Measurements from ENCODE around the gene NT5E.

The NT5E gene

DNA sequence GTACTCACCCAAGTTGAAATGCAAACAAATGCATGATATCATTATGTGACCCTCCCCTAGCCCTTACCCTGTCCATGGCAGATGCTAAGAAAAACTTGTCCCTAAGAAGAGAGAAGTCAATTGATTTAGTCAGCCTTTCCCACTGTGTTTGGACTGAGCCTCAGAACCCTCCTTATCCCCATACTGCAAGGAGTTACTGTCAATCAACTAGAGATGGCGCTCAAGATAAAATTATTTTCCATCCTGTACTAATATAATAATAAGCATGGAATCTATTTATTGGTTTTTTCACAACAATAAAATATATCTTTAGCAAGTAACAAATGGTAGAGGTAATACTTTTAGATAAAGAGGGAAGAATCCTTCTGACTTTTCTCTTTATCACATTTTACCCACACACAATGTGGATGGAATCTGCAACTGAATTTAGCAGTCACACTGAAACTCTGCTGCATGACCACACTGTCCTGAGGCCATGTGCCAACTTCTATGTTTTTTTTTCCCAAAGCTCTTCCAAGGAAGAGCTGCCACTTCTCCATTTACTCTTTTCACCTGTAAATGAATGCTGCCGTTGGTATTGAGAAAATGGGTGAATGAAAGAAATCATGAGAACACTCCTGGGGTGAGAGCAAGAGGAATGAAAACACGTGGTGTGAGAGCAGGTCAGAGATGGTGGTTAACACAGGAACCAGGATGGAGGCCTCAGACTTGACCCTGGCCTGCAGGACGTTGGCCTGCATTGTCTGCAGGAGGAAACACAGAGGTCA, 10.5 kb downstream of the NT5E start:
- peaks cover 13% of the 10 kb centered on the region; the same call in 1 of the 2 replicates for H3K4me1 ChIP-seq (ENCODE audit: control insufficient read depth, insufficient read depth, low read length)
- H3K9ac ChIP-seq (ENCODE audit: low read length): no peak overlapping the region
- H3K36me3 ChIP-seq (ENCODE audit: control insufficient read depth, insufficient read depth, low read length): no peaks in the 10 kb centered on the region
- H3K27me3 ChIP-seq (ENCODE audit: control insufficient read depth, insufficient read depth, low read length): peaks cover 13% of the 10 kb centered on the region; the same call in 1 of the 2 replicates
- no peaks in the 10 kb centered on the region for H3K9me3 ChIP-seq (ENCODE audit: control insufficient read depth, insufficient read depth, low read depth, low read length)
- H3K4me3 ChIP-seq (ENCODE audit: low read depth, low read length): no peak overlapping the region
- no peak overlapping the region for H3K27ac ChIP-seq (ENCODE audit: low read depth, low read length)

GRCh38 chr6:85460921-85461797, 11.3 kb downstream of the NT5E start:
- Histone ChIP-seq H3K9me3 (ENCODE audit: control insufficient read depth, insufficient read depth, low read depth, low read length) (no peaks in the 10 kb centered on the region), H3K36me3 (ENCODE audit: control insufficient read depth, insufficient read depth, low read length) (no peaks in the 10 kb centered on the region), H3K4me1 (ENCODE audit: control insufficient read depth, insufficient read depth, low read length) (peaks cover 13% of the 10 kb centered on the region; the same call in 1 of the 2 replicates), H3K27me3 (ENCODE audit: control insufficient read depth, insufficient read depth, low read length) (peaks cover 5% of the 10 kb centered on the region; the same call in 1 of the 2 replicates), H3K27ac (ENCODE audit: low read depth, low read length) (no peak overlapping the region), H3K9ac (ENCODE audit: low read length) (no peak overlapping the region), H3K4me3 (ENCODE audit: low read depth, low read length) (no peak overlapping the region)

DNA sequence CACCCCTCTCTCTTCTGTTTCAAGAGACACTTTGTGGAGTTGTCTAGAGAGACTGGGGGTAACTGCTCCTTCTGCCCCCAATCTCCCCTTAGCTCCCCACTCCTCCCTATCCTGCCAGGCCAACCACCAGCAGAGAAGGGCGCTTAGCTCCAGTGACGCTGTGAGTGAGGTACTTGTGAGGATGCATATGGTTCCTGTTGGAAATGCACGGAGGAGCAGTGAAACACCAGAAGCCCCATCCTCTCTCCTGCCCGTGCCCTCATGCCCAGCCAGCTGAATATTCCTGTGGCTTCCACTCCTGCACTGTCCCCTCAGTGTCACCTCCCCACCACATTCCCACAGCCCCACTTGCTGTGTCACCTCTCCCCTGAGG, 11.9 kb downstream of the NT5E start:
- H3K27me3 ChIP-seq (ENCODE audit: control insufficient read depth, insufficient read depth, low read length): no peaks in the 10 kb centered on the region
- H3K27ac ChIP-seq (ENCODE audit: low read depth, low read length): no peak overlapping the region

GRCh38 chr6:85462673-85463072, 12.8 kb downstream of the NT5E start:
- no peak overlapping the region for H3K9ac ChIP-seq (ENCODE audit: low read length)

More for the DNA sequence above, 11.9 kb downstream of the NT5E start:
- Histone ChIP-seq H3K4me3 (ENCODE audit: low read depth, low read length) (no peak overlapping the region), H3K9ac (ENCODE audit: low read length) (no peak overlapping the region), H3K36me3 (ENCODE audit: control insufficient read depth, insufficient read depth, low read length) (no peaks in the 10 kb centered on the region), H3K9me3 (ENCODE audit: control insufficient read depth, insufficient read depth, low read depth, low read length) (no peaks in the 10 kb centered on the region), H3K4me1 (ENCODE audit: control insufficient read depth, insufficient read depth, low read length) (peaks cover 13% of the 10 kb centered on the region; the same call in 1 of the 2 replicates)

DNA sequence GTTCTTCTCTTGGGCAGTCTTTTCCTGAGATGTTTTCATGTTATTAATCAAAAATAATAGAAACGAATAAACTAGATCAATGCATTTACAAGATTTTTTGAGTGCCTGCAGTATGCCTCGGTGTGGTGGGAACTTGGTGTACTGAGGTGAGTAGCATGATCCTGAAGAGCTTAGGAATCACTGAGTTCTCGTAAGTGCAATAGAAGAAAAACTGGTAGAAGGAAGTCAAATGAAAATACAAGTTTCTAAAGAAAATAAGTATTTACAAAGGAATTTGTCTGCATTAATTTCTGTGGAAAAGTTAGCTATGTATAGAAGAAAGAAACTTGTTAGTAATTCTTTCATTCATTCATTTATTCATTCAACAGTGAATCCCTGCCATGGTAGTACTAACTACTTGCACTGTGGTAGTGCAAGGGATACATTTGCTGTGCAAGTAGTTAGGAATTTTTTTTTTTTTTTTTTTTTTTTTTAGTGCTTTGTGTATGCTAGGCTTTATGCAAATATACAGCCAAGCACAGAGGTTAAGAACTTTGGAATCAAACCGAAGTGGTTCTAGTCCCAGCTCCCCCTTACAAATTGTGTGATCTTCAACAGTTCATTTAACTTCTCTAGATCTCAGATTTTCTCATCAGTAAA, 13.9 kb downstream of the NT5E start:
- peaks cover 10% of the 10 kb centered on the region; the same call in 1 of the 2 replicates for H3K4me1 ChIP-seq (ENCODE audit: control insufficient read depth, insufficient read depth, low read length)
- H3K27ac ChIP-seq (ENCODE audit: low read depth, low read length): no peak overlapping the region
- no peaks in the 10 kb centered on the region for H3K9me3 ChIP-seq (ENCODE audit: control insufficient read depth, insufficient read depth, low read depth, low read length)
- H3K36me3 ChIP-seq (ENCODE audit: control insufficient read depth, insufficient read depth, low read length): no peaks in the 10 kb centered on the region
- H3K27me3 ChIP-seq (ENCODE audit: control insufficient read depth, insufficient read depth, low read length): no peaks in the 10 kb centered on the region
- no peak overlapping the region for H3K9ac ChIP-seq (ENCODE audit: low read length)
- H3K4me3 ChIP-seq (ENCODE audit: low read depth, low read length): no peak overlapping the region

More at GRCh38 chr6:85462673-85463072, 12.8 kb downstream of the NT5E start:
- no peak overlapping the region for H3K4me3 ChIP-seq (ENCODE audit: low read depth, low read length)
- H3K36me3 ChIP-seq (ENCODE audit: control insufficient read depth, insufficient read depth, low read length): no peaks in the 10 kb centered on the region
- no peak overlapping the region for H3K27ac ChIP-seq (ENCODE audit: low read depth, low read length)
- H3K9me3 ChIP-seq (ENCODE audit: control insufficient read depth, insufficient read depth, low read depth, low read length): no peaks in the 10 kb centered on the region
- H3K4me1 ChIP-seq (ENCODE audit: control insufficient read depth, insufficient read depth, low read length): peaks cover 13% of the 10 kb centered on the region; the same call in 1 of the 2 replicates
- no peaks in the 10 kb centered on the region for H3K27me3 ChIP-seq (ENCODE audit: control insufficient read depth, insufficient read depth, low read length)

DNA sequence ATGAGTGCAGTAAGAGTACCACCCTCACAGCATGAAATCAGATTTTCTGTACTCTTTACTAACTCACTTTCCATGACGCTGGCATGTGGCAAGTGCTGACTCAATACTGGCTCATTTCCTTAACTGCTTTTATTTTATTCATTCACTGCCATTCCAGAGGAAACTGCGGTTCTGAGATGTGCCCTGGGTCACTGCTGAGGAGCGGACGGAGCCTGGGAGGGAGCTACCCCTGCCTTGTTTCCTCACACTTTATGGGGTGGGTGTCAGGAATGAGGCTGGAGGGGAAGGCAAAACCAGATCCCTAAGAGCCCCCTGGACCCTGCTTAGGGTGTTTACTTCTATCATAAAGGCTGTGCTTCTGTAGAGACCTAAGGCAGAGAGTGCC, 14.4 kb downstream of the NT5E start:
- no peak overlapping the region for H3K27ac ChIP-seq (ENCODE audit: low read depth, low read length)
- H3K9me3 ChIP-seq (ENCODE audit: control insufficient read depth, insufficient read depth, low read depth, low read length): no peaks in the 10 kb centered on the region
- H3K27me3 ChIP-seq (ENCODE audit: control insufficient read depth, insufficient read depth, low read length): no peaks in the 10 kb centered on the region
- H3K9ac ChIP-seq (ENCODE audit: low read length): no peak overlapping the region
- no peaks in the 10 kb centered on the region for H3K36me3 ChIP-seq (ENCODE audit: control insufficient read depth, insufficient read depth, low read length)
- H3K4me1 ChIP-seq (ENCODE audit: control insufficient read depth, insufficient read depth, low read length): peaks cover 5% of the 10 kb centered on the region; the same call in 1 of the 2 replicates
- no peak overlapping the region for H3K4me3 ChIP-seq (ENCODE audit: low read depth, low read length)

DNA sequence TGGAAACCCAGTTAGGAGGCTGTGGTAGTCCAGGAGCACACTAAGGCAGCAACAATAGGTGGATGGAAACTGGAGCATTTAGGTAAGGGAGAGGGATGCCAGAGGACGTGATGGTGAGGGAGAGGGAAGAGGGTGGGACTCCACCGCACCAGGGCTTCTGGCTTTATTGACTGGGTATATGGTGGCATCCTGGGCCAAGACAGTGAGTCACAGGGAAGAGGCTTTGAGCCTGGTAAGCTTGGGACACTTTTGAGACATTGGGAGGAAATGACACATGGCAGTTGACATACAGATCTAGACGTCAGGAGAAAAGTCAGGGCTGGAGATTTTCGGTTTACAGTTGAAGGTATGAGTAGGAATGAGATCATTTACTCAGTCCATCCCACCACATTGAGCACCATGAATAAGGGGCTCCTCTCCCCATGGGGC, 14.9 kb downstream of the NT5E start:
- Histone ChIP-seq H3K9me3 (ENCODE audit: control insufficient read depth, insufficient read depth, low read depth, low read length) (no peaks in the 10 kb centered on the region), H3K4me3 (ENCODE audit: low read depth, low read length) (no peak overlapping the region), H3K9ac (ENCODE audit: low read length) (no peak overlapping the region), H3K4me1 (ENCODE audit: control insufficient read depth, insufficient read depth, low read length) (peaks cover 3% of the 10 kb centered on the region; the same call in 1 of the 2 replicates), H3K36me3 (ENCODE audit: control insufficient read depth, insufficient read depth, low read length) (no peaks in the 10 kb centered on the region), H3K27me3 (ENCODE audit: control insufficient read depth, insufficient read depth, low read length) (no peaks in the 10 kb centered on the region), H3K27ac (ENCODE audit: low read depth, low read length) (no peak overlapping the region)

DNA sequence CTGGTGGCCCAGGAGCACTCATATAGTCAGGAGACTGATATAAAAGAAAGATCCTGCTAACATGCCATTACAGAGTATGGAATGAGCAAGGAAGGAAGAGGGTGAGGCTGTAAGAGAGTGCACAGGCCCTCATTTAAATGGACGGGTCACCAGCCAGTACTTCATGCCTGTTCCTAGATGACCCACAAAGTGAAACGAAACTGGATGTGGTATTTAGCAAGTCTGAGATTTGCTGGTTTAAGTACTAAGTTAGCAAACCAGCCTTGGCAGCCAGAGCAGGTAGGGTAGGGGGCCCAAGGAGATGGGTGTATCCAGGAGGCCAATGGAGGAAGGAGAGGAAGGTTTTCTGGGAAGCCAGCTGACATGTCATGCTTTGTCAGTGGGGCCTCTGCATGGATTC, 15.9 kb downstream of the NT5E start:
- peaks cover 3% of the 10 kb centered on the region; the same call in 1 of the 2 replicates for H3K4me1 ChIP-seq (ENCODE audit: control insufficient read depth, insufficient read depth, low read length)
- no peaks in the 10 kb centered on the region for H3K36me3 ChIP-seq (ENCODE audit: control insufficient read depth, insufficient read depth, low read length)
- no peak overlapping the region for H3K27ac ChIP-seq (ENCODE audit: low read depth, low read length)
- no peaks in the 10 kb centered on the region for H3K27me3 ChIP-seq (ENCODE audit: control insufficient read depth, insufficient read depth, low read length)
- H3K4me3 ChIP-seq (ENCODE audit: low read depth, low read length): no peak overlapping the region
- H3K9ac ChIP-seq (ENCODE audit: low read length): no peak overlapping the region
- no peaks in the 10 kb centered on the region for H3K9me3 ChIP-seq (ENCODE audit: control insufficient read depth, insufficient read depth, low read depth, low read length)

GRCh38 chr6:85468326-85468725, 18.4 kb downstream of the NT5E start:
- Histone ChIP-seq H3K27me3 (ENCODE audit: control insufficient read depth, insufficient read depth, low read length) (no peaks in the 10 kb centered on the region), H3K4me1 (ENCODE audit: control insufficient read depth, insufficient read depth, low read length) (0 out of 2 replicates have a peak, but pooled peaks cover 3% of the 10 kb centered on the region), H3K36me3 (ENCODE audit: control insufficient read depth, insufficient read depth, low read length) (no peaks in the 10 kb centered on the region), H3K9me3 (ENCODE audit: control insufficient read depth, insufficient read depth, low read depth, low read length) (no peaks in the 10 kb centered on the region), H3K27ac (ENCODE audit: low read depth, low read length) (no peak overlapping the region), H3K4me3 (ENCODE audit: low read depth, low read length) (no peak overlapping the region), H3K9ac (ENCODE audit: low read length) (no peak overlapping the region)

DNA sequence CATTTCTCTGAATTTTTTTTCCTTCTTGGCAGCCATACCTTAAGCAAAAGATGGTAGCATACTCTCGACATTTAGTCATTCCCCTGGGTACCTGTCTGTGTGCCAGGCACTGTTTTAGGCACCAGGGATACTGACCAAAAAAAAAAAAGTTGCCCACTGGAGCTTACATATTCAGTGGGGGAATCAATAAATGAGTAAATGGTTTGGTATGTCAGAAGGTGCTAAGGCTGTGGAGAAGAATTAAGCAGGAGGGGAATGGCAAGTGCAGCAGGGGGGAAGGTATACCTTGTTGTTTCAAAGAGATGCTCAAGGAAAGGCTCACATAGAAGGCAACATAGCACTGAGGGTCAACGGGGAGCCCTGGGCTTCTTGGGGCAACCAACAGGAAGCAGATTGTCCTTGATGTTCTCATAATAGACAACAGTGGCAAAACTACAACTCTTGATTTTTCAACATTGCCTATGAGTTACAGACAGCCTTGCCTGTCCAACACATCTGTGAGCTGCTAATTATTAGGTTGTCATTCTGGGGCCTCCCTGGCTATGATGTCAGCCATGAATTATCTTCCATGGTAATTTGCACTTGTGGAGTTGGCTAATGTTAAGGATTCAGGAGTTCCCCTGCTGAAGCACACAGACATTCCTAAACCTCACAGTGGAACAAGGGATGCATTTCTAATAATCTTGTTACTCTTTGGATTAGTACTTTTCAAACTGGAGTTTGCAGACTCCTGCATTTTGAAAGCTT, 19.6 kb downstream of the NT5E start:
- Histone ChIP-seq H3K4me1 (ENCODE audit: control insufficient read depth, insufficient read depth, low read length) (no peaks in the 10 kb centered on the region), H3K9ac (ENCODE audit: low read length) (no peak overlapping the region), H3K27ac (ENCODE audit: low read depth, low read length) (no peak overlapping the region), H3K9me3 (ENCODE audit: control insufficient read depth, insufficient read depth, low read depth, low read length) (no peaks in the 10 kb centered on the region), H3K36me3 (ENCODE audit: control insufficient read depth, insufficient read depth, low read length) (no peaks in the 10 kb centered on the region), H3K4me3 (ENCODE audit: low read depth, low read length) (no peak overlapping the region), H3K27me3 (ENCODE audit: control insufficient read depth, insufficient read depth, low read length) (no peaks in the 10 kb centered on the region)
